ENCODE results near the gene KLHL29. TPM values are rescaled to one million over a fixed set of nuclear protein-coding genes. Genes with fewer than 3 reads are reported as not detected.

KLHL29 gene
- total and polyA plus RNA-seq, 7 experiments from 2014 or later = 0.59 to 6.5 (median 5.6) TPM

DNA sequence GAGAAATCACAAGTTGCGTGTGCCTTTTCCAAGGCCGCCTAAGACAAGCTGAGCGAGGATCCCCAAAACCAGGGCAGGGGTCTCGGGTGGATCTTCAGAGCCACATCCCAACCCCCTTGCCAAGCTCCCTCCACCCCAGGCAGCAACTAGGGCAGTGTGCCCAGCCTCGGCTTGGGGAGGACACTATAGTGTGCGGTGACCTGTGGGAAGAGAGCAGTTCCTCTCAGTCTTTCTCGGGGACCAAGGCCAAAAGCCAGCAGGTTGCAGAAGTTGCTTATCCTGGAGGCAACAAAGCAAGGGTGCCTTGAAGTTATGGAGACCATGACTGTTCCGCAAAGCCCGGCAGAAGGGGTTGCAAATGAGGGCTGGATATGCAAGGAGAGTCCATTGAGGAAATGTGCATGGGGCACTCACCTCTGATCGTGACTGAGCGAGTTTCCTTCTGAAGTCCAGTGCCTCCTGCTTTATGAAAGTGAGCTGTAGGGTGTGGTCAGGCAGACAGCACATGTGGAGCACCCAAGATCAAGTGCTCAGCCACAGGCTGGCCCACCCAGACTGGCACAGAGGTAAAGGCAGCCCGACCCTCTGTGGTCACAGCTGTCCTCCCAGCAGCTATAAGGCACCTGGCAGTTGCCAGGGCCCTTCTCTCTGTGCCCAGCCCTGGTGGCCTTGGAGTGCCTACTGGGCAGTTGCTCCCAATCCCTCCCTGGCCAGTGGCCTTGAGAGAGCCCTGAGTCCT is 281.4 kb downstream of the KLHL29 start:
- H3K4me1 Mint-ChIP-seq = peaks cover 0 to 4% (median 0%) of the 10 kb centered on the region in 7 donors
- no peak for ATAC-seq
- ChIA-PET POLR2A (no interaction called here), CTCF (no interaction called here)
- DNase-seq = no peak
- peaks cover 0 to 8% (median 0%) of the 10 kb centered on the region in 5 donors for H3K36me3 Mint-ChIP-seq
- Histone ChIP-seq H3K4me1 (ENCODE audit: control insufficient read depth in 2 of 2, insufficient read depth in 2 of 2, low read length in 2 of 2) (no peaks in the 10 kb centered on the region), H3K4me3 (ENCODE audit: low read length) (no peak overlapping the region), H3K36me3 (ENCODE audit: control insufficient read depth in 2 of 3, insufficient read depth in 3 of 3, low read length in 3 of 3) (no peaks in the 10 kb centered on the region), H3K9me3 (ENCODE audit: control insufficient read depth in 2 of 3, low read length in 3 of 3) (no peaks in the 10 kb centered on the region), H3K27ac (ENCODE audit: low read depth, low read length) (no peak overlapping the region), H3K27me3 (ENCODE audit: control insufficient read depth in 2 of 2, insufficient read depth in 2 of 2, low read length in 2 of 2) (no peaks in the 10 kb centered on the region)
- no peaks in the 10 kb centered on the region for H3K9me3 Mint-ChIP-seq
- no peak overlapping the region for H3K27ac Mint-ChIP-seq
- no peak overlapping the region for H3K4me3 Mint-ChIP-seq
- peaks cover 0 to 14% (median 0%) of the 10 kb centered on the region in 5 donors for H3K27me3 Mint-ChIP-seq
- intact Hi-C loops (cut with micrococcal nuclease) = no loop called here

DNA sequence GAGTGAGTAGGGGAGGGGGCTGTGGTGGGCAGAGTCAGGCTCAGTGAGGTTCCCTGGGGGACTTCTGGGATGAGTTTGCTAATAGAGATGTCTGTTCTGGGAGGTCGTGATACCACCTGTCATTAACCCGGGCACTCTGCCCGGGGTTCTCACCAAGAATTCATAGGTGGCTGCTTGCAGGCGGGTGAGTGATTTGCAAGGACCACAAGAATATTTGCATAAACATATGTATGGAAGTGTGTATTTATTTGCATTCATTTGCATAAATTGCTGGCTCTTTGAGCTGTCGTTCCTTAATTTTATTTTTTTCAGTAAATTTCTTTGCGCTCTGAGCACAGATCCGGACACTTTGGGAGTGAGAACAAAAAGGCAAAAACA is 282.0 kb downstream of the KLHL29 start:
- no peaks in the 10 kb centered on the region for H3K27me3 ChIP-seq (ENCODE audit: control insufficient read depth in 2 of 2, insufficient read depth in 2 of 2, low read length in 2 of 2)
- Mint-ChIP-seq H3K4me1 (peaks cover 0 to 4% (median 0%) of the 10 kb centered on the region in 7 donors), H3K4me3 (no peak overlapping the region), H3K36me3 (peaks cover 0 to 8% (median 0%) of the 10 kb centered on the region in 5 donors), H3K27ac (no peak overlapping the region), H3K9me3 (no peaks in the 10 kb centered on the region), H3K27me3 (peaks cover 0 to 12% (median 0%) of the 10 kb centered on the region in 5 donors)
- ChIA-PET POLR2A (no interaction called here), CTCF (no interaction called here)
- H3K4me1 ChIP-seq (ENCODE audit: control insufficient read depth in 2 of 2, insufficient read depth in 2 of 2, low read length in 2 of 2) = no peaks in the 10 kb centered on the region
- ATAC-seq (no peak), DNase-seq (no peak)
- H3K36me3 ChIP-seq (ENCODE audit: control insufficient read depth in 2 of 3, insufficient read depth in 3 of 3, low read length in 3 of 3) = no peaks in the 10 kb centered on the region
- intact Hi-C loops (cut with micrococcal nuclease) = no loop called here
- H3K9me3 ChIP-seq (ENCODE audit: control insufficient read depth in 2 of 3, low read length in 3 of 3) = no peaks in the 10 kb centered on the region
- H3K27ac ChIP-seq (ENCODE audit: low read depth, low read length) = no peak overlapping the region
- no peak overlapping the region for H3K4me3 ChIP-seq (ENCODE audit: low read length)

DNA sequence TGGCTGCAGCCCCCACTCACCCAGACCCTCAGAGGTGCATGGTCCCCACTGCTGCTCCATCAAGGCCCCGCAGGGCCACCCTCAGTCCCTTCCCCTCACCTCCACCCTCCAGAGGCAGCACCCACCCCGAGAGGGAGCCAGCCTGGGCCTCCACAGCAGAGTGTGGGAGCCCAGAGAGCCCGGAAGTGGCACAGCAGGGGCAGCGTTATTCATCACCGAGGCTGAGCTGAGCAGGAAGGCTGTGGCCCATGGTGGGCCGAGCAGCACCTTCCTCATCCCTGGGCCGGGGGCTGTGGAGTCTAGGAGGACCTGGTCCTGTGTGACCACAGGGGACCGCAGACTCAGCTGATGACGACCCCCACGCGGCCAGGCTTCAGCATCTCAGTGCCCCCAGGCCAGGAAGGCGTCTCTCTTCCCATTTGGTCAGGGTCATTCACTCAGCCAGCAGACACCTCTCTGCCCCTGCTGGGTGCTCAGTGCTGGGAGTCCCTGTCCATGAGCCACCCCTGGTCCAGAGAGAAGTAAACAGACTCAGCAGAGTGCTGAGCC is 283.9 kb downstream of the KLHL29 start:
- no peaks in the 10 kb centered on the region for H3K4me1 ChIP-seq (ENCODE audit: control insufficient read depth in 2 of 2, insufficient read depth in 2 of 2, low read length in 2 of 2)
- H3K4me3 Mint-ChIP-seq = no peak overlapping the region
- peaks cover 0 to 3% (median 0%) of the 10 kb centered on the region in 5 donors for H3K27me3 Mint-ChIP-seq
- H3K9me3 Mint-ChIP-seq = no peaks in the 10 kb centered on the region
- no peak overlapping the region for H3K4me3 ChIP-seq (ENCODE audit: low read length)
- POLR2A ChIA-PET = no interaction called here
- no peak overlapping the region for H3K27ac ChIP-seq (ENCODE audit: low read depth, low read length)
- no peaks in the 10 kb centered on the region for H3K27me3 ChIP-seq (ENCODE audit: control insufficient read depth in 2 of 2, insufficient read depth in 2 of 2, low read length in 2 of 2)
- H3K36me3 ChIP-seq (ENCODE audit: control insufficient read depth in 2 of 3, insufficient read depth in 3 of 3, low read length in 3 of 3) = no peaks in the 10 kb centered on the region
- intact Hi-C loops (cut with micrococcal nuclease) = no loop called here
- DNase-seq (no peak), ATAC-seq (no peak)
- peaks cover 0 to 3% (median 0%) of the 10 kb centered on the region in 7 donors for H3K4me1 Mint-ChIP-seq
- H3K9me3 ChIP-seq (ENCODE audit: control insufficient read depth in 2 of 3, low read length in 3 of 3) = no peaks in the 10 kb centered on the region
- CTCF ChIA-PET = no interaction called here
- H3K36me3 Mint-ChIP-seq = peaks cover 0 to 8% (median 4%) of the 10 kb centered on the region in 5 donors
- no peak overlapping the region for H3K27ac Mint-ChIP-seq

DNA sequence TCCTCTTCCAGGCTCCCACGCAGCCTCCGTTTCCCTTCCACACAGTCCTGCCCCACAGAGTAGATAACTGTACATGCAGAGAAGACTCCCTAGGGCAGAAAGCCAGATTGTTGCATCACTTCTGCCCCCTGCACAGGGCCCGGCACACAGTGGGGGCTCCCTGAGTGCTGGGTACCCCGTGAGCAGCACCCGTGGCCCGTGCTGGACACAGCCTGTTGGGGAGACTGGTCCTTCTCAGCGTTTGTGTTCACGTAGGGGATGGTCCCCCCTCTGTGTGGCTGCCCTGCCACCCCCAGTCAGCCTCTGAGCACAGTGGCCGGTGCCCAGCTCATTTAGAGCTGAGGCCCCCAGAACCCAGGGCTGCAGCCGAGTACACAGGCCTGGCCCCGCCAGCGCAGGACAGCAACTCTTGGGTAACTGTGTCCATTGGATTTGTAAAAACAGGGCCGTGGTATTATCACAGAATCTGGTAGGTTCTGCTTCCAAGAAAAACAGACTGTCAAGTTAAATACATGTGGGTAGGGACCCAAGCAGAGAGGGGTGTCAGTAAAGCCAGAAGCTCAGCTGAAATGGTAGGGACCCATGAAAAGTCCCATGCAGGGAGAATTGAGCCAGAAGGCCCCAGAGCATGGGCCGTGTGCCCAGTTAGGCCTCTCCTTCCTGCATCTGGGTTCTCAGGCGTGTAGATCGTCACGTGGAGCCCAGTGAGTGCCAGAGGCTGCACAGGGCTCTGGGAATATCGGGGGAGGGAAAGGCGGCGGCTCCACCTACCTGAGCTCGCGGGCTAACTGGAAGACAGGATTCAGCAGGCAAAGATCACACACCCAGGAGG is 284.6 kb downstream of the KLHL29 start:
- POLR2A ChIA-PET = interaction anchor here (0.6 kb wide), 1 partner anchor 40 kb away, joined by 5 read pairs; no protein-coding TSS in a partner anchor
- Mint-ChIP-seq H3K27me3 (no peaks in the 10 kb centered on the region), H3K4me3 (no peak overlapping the region), H3K36me3 (peaks cover 0 to 8% (median 4%) of the 10 kb centered on the region in 5 donors), H3K9me3 (peaks cover 0 to 2% (median 0%) of the 10 kb centered on the region in 11 donors), H3K4me1 (peaks cover 0 to 4% (median 0%) of the 10 kb centered on the region in 7 donors), H3K27ac (peak overlapping the region in 1 of 9 donors; percentile 51)
- DNase-seq = no peak
- Histone ChIP-seq H3K27me3 (ENCODE audit: control insufficient read depth in 2 of 2, insufficient read depth in 2 of 2, low read length in 2 of 2) (no peaks in the 10 kb centered on the region), H3K4me1 (ENCODE audit: control insufficient read depth in 2 of 2, insufficient read depth in 2 of 2, low read length in 2 of 2) (no peaks in the 10 kb centered on the region), H3K9me3 (ENCODE audit: control insufficient read depth in 2 of 3, low read length in 3 of 3) (no peaks in the 10 kb centered on the region), H3K4me3 (ENCODE audit: low read length) (no peak overlapping the region), H3K27ac (ENCODE audit: low read depth, low read length) (no peak overlapping the region), H3K36me3 (ENCODE audit: control insufficient read depth in 2 of 3, insufficient read depth in 3 of 3, low read length in 3 of 3) (no peaks in the 10 kb centered on the region)
- intact Hi-C loops (cut with micrococcal nuclease) = no loop called here
- ATAC-seq = no peak
- CTCF ChIA-PET = no interaction called here

DNA sequence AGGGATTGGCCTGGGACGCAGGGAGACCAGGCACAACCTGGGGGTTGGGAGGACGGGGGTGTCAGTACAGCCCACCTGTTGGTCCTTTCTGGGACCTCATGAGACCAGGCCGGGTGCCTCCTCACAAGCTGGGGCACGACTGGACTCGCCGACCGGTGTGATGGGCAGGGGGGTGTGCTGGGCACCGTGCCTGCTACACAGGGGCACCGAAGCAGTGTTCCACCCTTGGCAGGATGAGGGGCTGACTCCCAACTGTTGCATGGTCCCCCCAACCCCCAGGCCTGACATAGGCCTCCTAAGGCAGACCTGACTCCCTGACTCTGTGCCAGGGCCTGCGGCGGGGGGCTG is 285.2 kb downstream of the KLHL29 start:
- peaks cover 0 to 4% (median 0%) of the 10 kb centered on the region in 7 donors for H3K4me1 Mint-ChIP-seq
- Histone ChIP-seq H3K27ac (ENCODE audit: low read depth, low read length) (no peak overlapping the region), H3K27me3 (ENCODE audit: control insufficient read depth in 2 of 2, insufficient read depth in 2 of 2, low read length in 2 of 2) (no peaks in the 10 kb centered on the region), H3K9me3 (ENCODE audit: control insufficient read depth in 2 of 3, low read length in 3 of 3) (no peaks in the 10 kb centered on the region), H3K4me1 (ENCODE audit: control insufficient read depth in 2 of 2, insufficient read depth in 2 of 2, low read length in 2 of 2) (no peaks in the 10 kb centered on the region), H3K4me3 (ENCODE audit: low read length) (no peak overlapping the region), H3K36me3 (ENCODE audit: control insufficient read depth in 2 of 3, insufficient read depth in 3 of 3, low read length in 3 of 3) (no peaks in the 10 kb centered on the region)
- intact Hi-C loops (cut with micrococcal nuclease) = no loop called here
- ChIA-PET POLR2A (interaction anchor here (0.6 kb wide), 1 partner anchor 40 kb away, joined by 5 read pairs; no protein-coding TSS in a partner anchor), CTCF (no interaction called here)
- H3K9me3 Mint-ChIP-seq = peaks cover 0 to 2% (median 0%) of the 10 kb centered on the region in 11 donors
- ATAC-seq (no peak), DNase-seq (no peak)
- peaks cover 0 to 8% (median 4%) of the 10 kb centered on the region in 5 donors for H3K36me3 Mint-ChIP-seq
- H3K27ac Mint-ChIP-seq = no peak overlapping the region
- no peaks in the 10 kb centered on the region for H3K27me3 Mint-ChIP-seq
- no peak overlapping the region for H3K4me3 Mint-ChIP-seq

DNA sequence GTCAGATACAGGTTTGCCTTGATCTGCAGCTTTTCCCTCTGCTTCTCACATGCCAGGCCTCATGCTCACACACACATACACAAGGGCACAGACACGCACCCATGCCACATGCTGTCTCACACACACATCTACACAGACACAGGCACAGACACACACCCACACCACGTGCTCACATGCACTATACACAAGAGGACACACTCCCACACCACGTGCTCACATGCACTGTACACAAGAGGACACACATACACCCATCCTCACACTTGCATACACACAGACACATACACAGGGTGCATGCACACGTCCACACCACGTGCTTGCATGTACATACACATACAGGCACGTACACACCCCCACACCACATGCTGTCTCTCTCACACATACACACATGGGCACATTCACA is 288.1 kb downstream of the KLHL29 start:
- ChIA-PET POLR2A (no interaction called here), CTCF (no interaction called here)

More for the DNA sequence above, 288.1 kb downstream of the KLHL29 start:
- H3K9me3 ChIP-seq (ENCODE audit: control insufficient read depth in 2 of 3, low read length in 3 of 3) = no peaks in the 10 kb centered on the region
- DNase-seq (no peak), ATAC-seq (peak; percentile 18)
- Mint-ChIP-seq H3K4me3 (no peak overlapping the region), H3K9me3 (peaks cover 0 to 15% (median 3%) of the 10 kb centered on the region in 11 donors), H3K27me3 (no peaks in the 10 kb centered on the region), H3K36me3 (peaks cover 0 to 12% (median 8%) of the 10 kb centered on the region in 5 donors), H3K27ac (no peak overlapping the region), H3K4me1 (peaks cover 0 to 4% (median 0%) of the 10 kb centered on the region in 7 donors)
- no peaks in the 10 kb centered on the region for H3K27me3 ChIP-seq (ENCODE audit: control insufficient read depth in 2 of 2, insufficient read depth in 2 of 2, low read length in 2 of 2)
- no peak overlapping the region for H3K27ac ChIP-seq (ENCODE audit: low read depth, low read length)
- H3K36me3 ChIP-seq (ENCODE audit: control insufficient read depth in 2 of 3, insufficient read depth in 3 of 3, low read length in 3 of 3) = no peaks in the 10 kb centered on the region
- H3K4me3 ChIP-seq (ENCODE audit: low read length) = no peak overlapping the region
- no peaks in the 10 kb centered on the region for H3K4me1 ChIP-seq (ENCODE audit: control insufficient read depth in 2 of 2, insufficient read depth in 2 of 2, low read length in 2 of 2)
- intact Hi-C loops (cut with micrococcal nuclease) = no loop called here

Measured in naive thymus-derived CD4-positive, alpha-beta T cell (primary cell).